Nephron progenitor cell (in vitro differentiated cells): ENCODE results near the gene SEMA7A.

Experiments
- DNase-seq: peaks from one replicate; pipeline ENCODE4 v3.0.0; 2021
- H3K27ac Mint-ChIP-seq: 2 replicates; pipeline ENCODE4 v1.8.0; 2021; ENCODE audit warnings: mild to moderate bottlenecking, moderate library complexity, mixed read lengths
- H3K27me3 Mint-ChIP-seq: 2 replicates; pipeline ENCODE4 v1.8.0; 2021; ENCODE audit warnings: mild to moderate bottlenecking, low read depth, mixed read lengths; ENCODE audit not compliant: poor library complexity
- H3K36me3 Mint-ChIP-seq: 2 replicates; pipeline ENCODE4 v1.8.0; 2021; ENCODE audit warnings: low read depth, mixed read lengths
- H3K4me1 Mint-ChIP-seq: 2 replicates; pipeline ENCODE4 v1.8.0; 2021; ENCODE audit warnings: mixed read lengths
- H3K4me3 Mint-ChIP-seq: 2 replicates; pipeline ENCODE4 v1.8.0; 2021; ENCODE audit warnings: mild to moderate bottlenecking, moderate library complexity, mixed read lengths
- H3K9me3 Mint-ChIP-seq: 2 replicates; pipeline ENCODE4 v1.8.0; 2021; ENCODE audit warnings: mild to moderate bottlenecking, moderate library complexity, mixed read lengths
- TF ChIP-seq, protein P1 (sequence below): fragments of 200-600 bp; sonication (generic); IDR thresholded peaks from 2 replicates; pipeline ENCODE4 v1.5.0; 2021; ENCODE audit warnings: antibody characterized with exemption

SEMA7A gene

DNA sequence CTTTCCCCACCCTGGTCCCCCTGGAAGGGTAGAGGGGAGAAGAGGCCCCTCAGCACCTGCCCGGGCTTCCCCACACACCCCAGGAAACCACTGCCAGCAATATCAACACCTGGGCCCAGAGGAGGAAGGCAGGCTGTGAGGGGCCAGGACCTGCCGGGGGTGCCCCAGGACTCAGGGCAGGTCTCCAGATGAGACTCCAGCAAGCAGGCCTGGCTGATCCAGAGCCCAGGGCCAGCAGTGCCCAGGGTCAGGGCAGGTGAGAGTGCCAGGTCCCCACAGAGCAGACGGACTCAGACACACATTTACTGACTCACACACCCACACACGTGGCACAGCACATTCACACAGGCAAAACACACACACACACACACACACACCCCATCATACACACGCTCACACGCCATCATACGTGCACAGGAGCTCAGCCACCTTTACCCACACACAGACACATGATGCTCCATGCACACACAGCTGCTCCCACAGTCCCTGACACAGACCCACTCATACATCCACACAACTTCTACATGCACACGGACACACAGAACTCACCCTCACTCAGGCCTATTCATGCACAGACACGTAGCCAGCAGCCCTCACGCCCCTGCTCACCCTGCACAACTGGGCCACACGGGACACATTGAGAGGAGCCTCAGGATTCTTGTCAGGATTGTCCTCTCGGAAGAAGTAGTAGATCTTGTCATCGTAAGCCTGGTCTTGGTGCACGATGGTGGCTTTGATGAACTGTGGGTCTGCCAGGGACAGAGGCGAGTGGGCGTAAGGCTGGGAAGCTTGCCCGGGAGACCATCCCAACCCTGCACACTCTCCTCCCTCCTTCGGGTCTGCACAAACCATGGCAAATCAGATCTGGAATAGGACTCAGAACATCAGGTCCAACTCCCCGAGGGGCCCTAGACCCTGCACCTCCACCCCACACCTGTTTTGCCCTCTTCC, 17.5 kb downstream of the SEMA7A start:
- TF ChIP-seq, protein P1, sequence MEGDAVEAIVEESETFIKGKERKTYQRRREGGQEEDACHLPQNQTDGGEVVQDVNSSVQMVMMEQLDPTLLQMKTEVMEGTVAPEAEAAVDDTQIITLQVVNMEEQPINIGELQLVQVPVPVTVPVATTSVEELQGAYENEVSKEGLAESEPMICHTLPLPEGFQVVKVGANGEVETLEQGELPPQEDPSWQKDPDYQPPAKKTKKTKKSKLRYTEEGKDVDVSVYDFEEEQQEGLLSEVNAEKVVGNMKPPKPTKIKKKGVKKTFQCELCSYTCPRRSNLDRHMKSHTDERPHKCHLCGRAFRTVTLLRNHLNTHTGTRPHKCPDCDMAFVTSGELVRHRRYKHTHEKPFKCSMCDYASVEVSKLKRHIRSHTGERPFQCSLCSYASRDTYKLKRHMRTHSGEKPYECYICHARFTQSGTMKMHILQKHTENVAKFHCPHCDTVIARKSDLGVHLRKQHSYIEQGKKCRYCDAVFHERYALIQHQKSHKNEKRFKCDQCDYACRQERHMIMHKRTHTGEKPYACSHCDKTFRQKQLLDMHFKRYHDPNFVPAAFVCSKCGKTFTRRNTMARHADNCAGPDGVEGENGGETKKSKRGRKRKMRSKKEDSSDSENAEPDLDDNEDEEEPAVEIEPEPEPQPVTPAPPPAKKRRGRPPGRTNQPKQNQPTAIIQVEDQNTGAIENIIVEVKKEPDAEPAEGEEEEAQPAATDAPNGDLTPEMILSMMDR = no peak
- peaks cover 21% of the 10 kb centered on the region for H3K36me3 Mint-ChIP-seq
- H3K4me3 Mint-ChIP-seq = no peak overlapping the region
- no peaks in the 10 kb centered on the region for H3K9me3 Mint-ChIP-seq
- H3K4me1 Mint-ChIP-seq = peaks cover 48% of the 10 kb centered on the region
- peak overlapping the region; percentile 2 for H3K27ac Mint-ChIP-seq
- no peak for DNase-seq
- peaks cover 3% of the 10 kb centered on the region for H3K27me3 Mint-ChIP-seq

DNA sequence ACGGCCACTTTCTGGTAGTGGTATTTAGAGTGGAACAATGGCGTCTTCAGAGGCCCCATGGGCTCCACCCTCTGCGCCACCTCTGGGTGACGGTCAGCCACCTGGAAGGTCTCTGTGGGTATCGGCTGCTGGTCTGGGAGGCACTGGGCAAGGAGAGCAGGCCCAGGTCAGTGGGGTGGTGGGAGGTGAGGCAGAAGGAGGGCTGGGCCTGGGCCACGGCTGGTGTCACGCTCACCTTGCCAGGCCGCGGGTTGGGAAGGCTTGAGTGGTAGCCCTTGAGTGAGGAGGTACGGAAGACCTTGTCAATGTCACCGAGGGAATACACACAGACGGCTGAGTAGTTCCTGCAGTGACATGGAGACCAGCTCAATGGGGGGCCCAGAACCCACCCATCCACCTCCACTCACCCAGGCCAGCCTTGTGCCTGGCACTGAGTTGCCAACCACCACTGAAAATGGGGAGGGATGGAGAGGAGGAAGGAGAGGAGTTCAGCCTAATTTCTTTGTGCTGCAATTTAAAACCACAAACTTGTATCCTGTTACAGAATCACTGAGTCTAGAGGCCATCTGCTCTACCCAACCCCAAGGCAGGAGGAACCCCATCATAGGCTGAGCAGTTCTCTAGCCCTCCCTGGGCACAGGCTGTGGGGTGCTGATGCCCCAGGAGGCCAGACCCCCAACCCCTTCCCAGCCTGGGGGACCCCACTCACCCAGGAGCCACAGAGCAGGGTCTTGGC, 19.0 kb downstream of the SEMA7A start:
- peaks cover 21% of the 10 kb centered on the region for H3K36me3 Mint-ChIP-seq
- TF ChIP-seq, protein P1 = no peak

DNA sequence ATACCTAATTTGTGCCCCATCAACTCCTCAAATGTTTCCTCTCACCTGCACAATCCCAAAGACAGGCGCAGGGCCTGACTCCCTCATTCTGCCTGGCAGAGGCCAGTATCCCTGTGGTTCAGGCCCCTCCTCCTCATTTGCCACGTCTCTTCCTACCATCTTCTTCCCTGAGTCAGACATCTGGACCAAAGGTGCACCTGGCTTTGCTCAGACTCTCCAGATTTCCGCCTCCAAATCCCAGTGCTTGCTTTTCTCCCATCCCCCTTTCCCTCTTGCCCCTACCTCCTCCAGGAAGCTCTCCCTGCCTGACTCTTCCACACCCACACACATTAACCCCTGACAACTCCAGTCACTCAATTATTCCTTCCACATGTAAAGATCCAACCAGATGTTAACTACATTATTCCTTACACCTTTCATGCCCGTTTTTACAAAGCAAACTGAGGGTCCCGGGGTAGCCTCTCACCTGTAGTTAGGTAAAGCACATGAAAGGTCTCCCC, 19.6 kb downstream of the SEMA7A start:
- H3K4me1 Mint-ChIP-seq = peaks cover 30% of the 10 kb centered on the region
- peak overlapping the region; percentile 70 for H3K27ac Mint-ChIP-seq
- H3K36me3 Mint-ChIP-seq = peaks cover 21% of the 10 kb centered on the region
- TF ChIP-seq, protein P1 = no peak
- no peaks in the 10 kb centered on the region for H3K9me3 Mint-ChIP-seq
- no peak overlapping the region for H3K4me3 Mint-ChIP-seq
- no peak for DNase-seq
- peaks cover 3% of the 10 kb centered on the region for H3K27me3 Mint-ChIP-seq

More for the DNA sequence above, 19.0 kb downstream of the SEMA7A start:
- Mint-ChIP-seq H3K4me3 (no peak overlapping the region), H3K27ac (no peak overlapping the region), H3K4me1 (peaks cover 34% of the 10 kb centered on the region), H3K9me3 (no peaks in the 10 kb centered on the region), H3K27me3 (peaks cover 3% of the 10 kb centered on the region)
- DNase-seq = no peak

DNA sequence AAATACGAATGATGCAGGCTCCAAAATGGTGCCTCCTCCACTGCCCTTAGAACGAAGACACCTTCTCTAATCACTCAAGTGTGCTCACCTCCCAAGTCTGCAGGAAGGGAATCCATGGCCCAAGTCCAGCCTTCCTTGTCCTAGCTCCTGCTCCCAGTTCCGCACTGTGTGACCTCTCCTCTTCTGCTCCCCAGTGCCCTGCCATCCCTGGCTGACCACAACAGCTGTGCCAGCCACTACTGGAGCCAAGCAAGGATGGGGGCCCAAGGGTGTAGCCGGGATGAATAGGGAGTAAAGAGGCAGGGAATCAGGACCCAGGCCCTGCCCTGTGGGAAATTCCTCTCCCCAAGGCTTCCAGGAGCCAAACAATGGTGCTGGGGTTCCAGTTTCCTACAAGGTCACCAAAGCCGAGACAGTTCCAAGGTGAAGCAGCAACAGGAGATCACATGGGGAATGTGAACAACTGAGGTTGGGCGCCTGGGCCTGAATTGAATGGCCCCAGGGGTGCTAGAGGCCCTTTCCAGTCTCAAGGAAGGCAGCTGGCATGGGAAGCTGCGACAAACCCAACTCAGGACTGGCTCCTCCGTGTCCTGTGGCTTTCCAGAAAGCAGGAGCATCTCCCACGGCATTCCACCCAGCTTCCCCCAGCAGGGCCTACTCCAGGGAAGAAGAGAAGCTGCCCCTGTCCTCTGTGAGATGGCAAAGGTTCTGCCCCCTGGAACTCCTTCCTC, 20.2 kb downstream of the SEMA7A start:
- Mint-ChIP-seq H3K4me1 (peaks cover 30% of the 10 kb centered on the region), H3K9me3 (no peaks in the 10 kb centered on the region), H3K36me3 (peaks cover 21% of the 10 kb centered on the region), H3K27me3 (peaks cover 6% of the 10 kb centered on the region), H3K4me3 (no peak overlapping the region), H3K27ac (peak overlapping the region; percentile 70)
- TF ChIP-seq, protein P1 = no peak
- DNase-seq = no peak

DNA sequence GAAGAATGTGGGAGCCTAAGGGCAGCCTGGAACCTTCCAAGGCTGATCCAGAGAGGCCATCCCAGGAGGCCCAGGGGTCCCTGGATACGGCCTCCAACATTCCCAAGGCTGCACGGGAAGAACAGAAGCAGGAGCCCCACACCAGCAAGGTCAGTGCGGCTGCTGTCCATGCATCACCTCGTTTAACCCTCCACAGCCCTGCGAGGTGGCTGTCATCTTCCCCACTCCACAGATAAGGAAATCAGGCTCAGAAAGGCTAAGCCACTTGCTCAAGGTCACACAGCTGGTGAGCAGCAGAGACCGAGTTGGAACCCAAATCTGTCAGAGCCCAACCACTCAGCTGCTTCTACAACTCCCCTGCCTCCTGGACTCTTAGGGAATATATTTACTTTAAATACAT, 21.6 kb downstream of the SEMA7A start:
- DNase-seq = no peak
- Mint-ChIP-seq H3K9me3 (no peaks in the 10 kb centered on the region), H3K4me3 (no peak overlapping the region), H3K4me1 (peaks cover 30% of the 10 kb centered on the region), H3K36me3 (peaks cover 21% of the 10 kb centered on the region), H3K27ac (no peak overlapping the region), H3K27me3 (peaks cover 6% of the 10 kb centered on the region)
- TF ChIP-seq, protein P1 = no peak
